Mucosa of gallbladder (tissue), 1 donor: ENCODE measurements around the gene ATP8A2. TPM values are rescaled to one million over a fixed set of nuclear protein-coding genes. Genes with fewer than 3 reads are reported as not detected.
"Not testable (repeated sequence)": the region's sequence is repeated elsewhere in the genome, so short reads cannot be mapped to it uniquely, and the experiment has no call there.

Experiments
- DNase-seq: peaks from one replicate; pipeline ENCODE4 v3.0.0-alpha.2; 2020; ENCODE audit warnings: low spot score
- total RNA-seq: library from RNA; stranded (reverse); gene quantifications from one replicate; pipeline ENCODE4 v1.2.1, GENCODE V29; 2021
- donor health status: DM: no; HTN: no; CAD: no.

Gene ATP8A2
- total RNA-seq, 1 donor from 2014 or later: 0.29 TPM

DNA sequence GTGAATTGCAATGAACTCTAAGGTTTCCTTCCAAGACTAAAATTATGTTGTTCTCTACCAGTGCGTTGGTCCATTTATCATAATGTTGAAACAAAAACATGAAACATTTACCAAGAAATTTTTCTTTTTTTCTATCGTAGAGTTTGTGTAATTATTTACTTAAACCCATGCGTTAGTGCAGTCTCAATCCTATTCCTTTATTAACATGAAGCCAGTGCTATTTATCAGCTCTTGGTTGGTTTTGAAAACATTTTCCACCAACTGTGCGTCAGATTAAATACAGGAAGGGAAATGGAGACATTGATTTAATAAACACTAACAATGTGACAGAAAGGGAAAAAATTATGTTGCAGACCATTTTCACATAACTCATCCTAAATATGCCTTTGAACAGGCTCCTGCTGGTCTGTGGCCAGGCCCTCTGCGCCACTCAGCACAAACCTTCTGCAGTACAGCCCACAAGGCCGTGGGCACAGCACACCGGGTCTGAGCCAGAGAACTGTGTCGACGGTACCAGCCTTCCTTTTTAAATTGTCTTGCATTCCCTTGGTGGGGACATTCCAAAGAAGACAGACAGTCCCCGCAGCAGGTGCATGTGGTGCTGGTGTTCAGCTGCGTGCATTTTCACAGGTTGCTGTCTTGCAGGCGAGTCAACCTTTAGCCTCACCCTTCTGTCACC lies 544.2 kb downstream of the ATP8A2 start:
- DNase-seq: no peak

GRCh38 chr13:25920277-25920676 lies 548.5 kb downstream of the ATP8A2 start:
- no peak for DNase-seq

DNA sequence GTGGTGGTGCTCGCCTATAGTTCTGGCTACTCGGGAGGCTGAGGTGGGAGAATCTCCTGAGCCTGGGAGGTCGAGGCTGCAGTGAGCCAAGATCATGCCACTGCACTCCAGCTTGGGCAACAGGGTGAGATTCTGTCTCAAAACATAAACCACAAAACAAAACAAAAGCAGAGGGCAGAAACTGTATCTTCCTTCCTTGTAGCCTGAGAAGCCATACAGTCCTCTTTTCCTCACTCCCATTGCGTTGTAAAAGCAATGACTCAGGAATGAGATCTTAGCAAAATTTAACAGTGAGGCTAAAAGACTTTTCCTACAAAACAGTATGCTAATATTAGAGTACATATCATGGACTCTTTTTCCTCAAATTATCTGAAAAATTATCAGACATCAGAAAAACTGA lies 549.2 kb downstream of the ATP8A2 start:
- no peak for DNase-seq

DNA sequence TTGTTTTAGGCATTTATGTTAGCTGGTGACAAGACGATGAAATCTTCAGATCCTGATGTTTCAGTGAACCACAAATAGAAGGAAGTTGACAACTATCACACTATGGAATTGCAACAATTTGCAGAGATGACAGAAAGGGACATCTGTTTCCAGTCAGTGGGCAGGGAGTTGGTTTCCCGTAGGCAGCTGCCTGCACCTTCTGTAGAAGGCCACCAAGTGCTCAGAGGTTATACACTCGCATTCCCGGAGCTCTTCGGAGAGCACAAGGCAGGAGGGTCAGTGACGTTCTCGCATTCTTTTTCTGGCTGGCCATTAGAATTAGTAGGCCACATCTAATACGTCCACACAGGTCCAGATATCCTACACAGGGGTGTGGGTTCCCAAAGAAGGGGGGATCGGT lies 550.6 kb downstream of the ATP8A2 start:
- DNase-seq: no peak

DNA sequence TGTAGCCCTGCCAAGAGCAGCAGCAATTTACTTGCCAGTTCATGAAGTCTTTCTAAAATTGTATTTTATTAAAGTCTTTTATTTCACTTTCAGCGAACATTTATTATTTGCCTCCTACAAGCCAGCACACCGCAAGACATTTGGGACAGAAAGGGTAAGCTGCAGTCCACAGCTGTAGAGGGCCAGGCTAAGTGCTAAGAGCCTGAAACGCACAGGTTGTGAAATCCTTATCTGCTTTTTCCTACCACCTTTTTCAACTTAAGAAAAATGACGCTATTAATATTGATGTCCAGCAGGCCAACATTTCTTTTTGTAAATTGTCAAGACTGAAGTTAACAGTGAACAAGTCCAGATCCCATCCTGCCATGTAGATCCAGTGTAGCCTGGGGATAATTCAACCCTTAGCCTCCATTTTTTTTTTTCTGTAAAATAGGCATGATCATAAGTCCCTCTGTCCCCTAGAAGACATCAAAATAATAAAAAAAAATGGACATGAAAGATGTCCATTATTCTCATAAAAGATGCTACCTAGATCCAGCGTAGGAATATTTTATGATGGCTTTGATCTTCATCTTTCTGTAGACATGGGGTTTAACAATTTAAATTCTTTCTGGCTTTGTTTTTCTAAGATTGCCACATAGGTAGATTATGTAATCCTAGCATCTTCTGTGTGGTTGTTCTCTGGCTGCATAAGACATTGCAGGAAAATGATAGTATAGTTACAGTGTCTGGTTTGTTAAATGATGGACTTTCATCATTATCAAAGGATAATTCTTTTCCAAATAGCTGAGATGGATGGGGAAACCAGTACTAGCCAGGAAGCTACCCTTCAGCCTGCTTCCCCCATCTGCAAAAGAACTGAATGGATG lies 551.7 kb downstream of the ATP8A2 start:
- DNase-seq: no peak

GRCh38 chr13:25927363-25927762 lies 555.6 kb downstream of the ATP8A2 start:
- DNase-seq: no peak

DNA sequence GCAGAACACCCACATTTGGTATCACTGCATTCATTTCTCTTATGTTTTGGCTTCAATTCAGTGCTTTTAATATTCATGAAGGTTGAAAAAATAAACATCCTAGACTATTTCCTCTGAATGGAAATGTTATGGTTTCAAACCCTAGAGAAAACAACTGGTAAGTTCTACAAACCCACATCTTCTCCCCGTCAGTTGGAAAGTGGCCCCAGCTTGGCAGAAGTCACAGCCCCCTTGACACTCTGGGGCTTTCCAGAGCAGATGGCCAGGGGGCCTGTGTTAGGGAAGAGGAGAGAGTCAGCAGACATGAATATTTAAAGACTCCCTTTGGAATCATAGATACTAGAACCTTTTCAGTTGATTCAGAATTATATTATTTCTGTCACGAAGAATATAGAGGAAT lies 556.2 kb downstream of the ATP8A2 start:
- DNase-seq: no peak

GRCh38 chr13:25928941-25929505 lies 557.2 kb downstream of the ATP8A2 start:
- no peak for DNase-seq

DNA sequence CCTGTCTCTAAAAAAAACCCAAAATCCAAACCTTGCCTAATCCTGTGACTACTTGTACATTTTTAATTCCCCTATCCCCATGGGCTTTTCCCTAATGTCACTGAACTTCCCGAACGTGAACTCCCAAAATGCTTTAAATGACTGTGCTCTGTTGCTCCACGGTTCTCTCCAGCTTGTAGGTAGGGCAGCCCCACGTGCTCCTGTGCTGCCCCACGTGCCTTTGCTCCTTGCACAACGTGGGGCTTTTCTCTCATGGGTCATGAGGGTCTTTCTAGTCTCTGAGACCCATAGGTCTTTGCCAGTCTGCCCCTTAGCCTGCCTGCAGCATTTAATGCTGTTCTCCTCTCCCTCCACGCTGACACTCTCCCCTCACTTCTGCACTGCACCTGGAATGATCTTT lies 558.0 kb downstream of the ATP8A2 start:
- no peak for DNase-seq

DNA sequence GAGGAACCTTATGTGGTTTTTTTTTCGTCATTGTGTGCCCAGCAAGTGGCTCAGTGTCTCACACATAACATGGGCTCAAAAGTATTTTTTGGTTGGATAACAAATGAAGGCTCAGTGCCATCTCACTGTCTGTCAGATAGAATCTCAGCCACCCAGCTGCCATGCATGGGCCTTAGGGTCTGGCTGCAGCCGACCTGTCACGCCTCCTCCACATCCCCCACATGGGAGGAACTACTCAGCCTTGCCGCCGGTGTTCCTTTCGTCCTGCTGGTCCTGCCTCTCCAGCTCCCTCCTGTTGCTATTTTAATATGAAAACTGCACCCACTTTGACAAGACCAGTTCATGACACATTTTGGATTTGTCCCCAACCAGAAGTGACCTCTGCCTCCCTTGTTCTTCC lies 558.9 kb downstream of the ATP8A2 start:
- no peak for DNase-seq

DNA sequence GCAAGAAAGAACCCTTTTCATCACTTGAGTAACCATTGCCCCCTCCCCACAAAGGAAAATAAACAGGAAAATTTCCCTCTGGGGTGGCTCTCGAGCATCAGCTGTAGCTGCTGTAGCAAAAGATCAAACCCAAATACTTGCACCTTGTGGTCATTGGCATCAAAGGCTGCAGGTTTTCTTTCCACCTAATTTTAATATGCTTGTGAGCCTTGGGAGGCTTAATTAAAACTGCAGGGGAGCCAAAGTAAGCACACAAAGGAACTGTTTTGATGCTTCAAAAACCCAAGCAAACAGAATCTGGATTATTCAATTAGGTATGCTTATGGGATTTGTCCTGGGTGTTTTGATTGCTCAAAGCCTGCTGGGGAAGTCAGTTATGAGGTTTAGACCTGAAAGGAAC lies 560.6 kb downstream of the ATP8A2 start:
- DNase-seq: no peak

DNA sequence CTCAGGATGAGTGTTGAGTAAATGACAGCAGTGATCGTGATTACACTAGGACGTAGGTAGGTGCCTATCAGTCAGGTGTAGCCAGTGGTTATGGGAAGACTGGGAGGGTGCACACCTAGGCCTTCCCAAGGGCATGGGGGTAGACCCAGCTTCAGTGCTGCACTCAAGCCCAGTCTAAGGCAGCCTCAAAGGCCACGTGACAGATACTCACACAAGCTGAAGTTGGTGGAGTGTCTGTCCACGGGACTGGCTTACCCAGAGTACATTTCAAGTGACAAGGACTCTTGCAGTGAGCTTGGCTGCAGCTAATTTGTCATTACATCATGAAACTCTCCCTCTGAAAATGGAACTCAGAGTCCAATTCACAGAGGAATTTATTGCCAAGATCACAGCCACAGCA lies 561.7 kb downstream of the ATP8A2 start:
- no peak for DNase-seq

DNA sequence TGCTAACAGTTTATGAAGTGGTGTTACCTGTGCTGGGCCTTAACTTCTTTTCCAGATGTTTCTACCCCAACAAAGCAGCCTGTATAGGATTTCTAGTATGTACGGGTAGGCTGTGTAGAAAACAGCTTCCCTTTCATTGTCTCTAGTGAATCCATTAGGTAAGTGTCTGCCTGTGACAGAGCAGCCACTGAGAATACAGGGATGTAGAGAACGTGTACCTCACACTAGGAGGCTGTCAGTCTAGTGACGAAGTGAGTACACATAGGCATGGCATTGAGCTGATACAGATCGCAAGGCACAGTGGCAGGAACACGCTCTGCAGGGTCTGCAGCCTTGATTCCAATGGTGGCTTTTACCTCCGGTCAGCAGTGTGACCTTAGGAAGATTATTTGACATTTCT lies 562.4 kb downstream of the ATP8A2 start:
- DNase-seq: no peak

DNA sequence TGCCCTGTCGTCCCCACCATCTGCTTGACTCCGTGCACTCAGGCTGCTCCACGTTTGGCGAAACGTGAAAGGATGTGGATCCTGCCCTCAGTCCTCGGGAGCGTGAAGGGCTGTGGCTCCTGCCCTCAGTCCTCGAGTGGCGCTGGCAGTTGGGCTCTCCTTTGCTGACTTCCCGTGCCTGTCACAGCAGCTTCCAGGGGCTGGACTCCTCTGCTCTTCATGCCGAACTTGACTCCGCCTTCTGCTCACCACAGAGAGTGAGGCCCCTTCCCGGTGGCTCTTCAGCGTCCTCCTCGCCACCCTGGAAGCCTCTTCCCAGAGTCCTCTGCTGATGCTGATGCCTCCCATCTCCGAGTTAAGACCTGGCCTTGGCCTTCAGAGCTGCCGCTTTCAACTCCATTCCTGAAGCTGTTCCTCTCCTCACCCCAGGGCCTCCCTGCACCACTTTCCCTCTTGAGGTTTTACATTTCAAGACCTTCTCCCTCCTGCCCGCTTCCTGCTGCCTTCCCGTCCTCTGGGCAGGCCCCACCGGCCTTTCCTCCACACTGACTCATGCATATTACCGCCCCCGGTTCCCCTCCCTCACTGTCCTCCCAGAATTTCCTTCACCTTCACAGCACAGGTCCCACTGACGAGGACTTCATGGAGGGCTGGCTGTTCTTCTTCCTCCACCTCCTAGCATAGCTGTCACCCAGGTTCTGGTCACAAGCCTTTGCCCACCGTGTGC lies 568.4 kb downstream of the ATP8A2 start:
- DNase-seq: no peak

- no peak for DNase-seq
Measured at GRCh38 chr13:25943081-25943480, 571.3 kb downstream of the ATP8A2 start.

- no peak for DNase-seq
Measured at GRCh38 chr13:25943658-25944057, 571.9 kb downstream of the ATP8A2 start.

DNA sequence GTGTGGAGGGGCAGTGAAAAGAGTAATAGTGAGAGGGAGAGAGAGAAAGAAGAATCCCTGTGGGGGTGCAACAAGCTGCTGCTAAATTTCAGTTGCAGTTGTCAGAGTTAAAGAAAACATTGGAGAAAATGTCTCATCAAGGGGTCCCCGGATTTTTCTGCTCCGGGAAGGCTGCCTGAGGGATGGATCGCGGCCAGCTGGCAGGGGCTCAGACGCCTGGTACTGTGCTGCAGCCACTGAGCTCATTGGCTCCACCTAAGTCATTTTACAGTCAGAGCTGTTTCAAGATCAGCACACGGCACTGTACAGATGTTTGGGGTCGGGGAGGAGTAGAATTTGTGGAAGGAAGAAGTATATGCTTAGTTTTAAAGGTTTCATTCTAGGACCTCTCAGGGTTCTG lies 573.8 kb downstream of the ATP8A2 start:
- no peak for DNase-seq

DNA sequence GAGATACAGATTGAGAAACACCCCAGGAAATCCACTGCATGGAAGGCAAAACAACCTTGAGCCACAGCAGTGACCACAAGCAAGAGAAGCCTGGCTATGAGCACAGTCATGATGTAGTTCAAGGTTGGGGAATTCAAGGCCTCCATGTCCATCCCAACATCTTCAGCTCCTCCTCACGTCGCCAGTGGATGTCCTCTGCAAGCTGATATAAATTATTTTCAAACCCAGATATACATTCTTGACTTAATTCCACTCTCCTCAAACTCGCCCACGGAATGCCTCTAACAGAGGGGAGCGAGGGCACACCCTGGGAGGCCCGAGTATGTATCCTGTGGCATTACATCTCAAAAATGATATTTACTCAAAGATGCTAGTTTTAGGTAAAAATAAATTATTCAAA lies 574.5 kb downstream of the ATP8A2 start:
- DNase-seq: no peak

- DNase-seq: no peak
Measured at GRCh38 chr13:25948910-25949309, 577.1 kb downstream of the ATP8A2 start.

DNA sequence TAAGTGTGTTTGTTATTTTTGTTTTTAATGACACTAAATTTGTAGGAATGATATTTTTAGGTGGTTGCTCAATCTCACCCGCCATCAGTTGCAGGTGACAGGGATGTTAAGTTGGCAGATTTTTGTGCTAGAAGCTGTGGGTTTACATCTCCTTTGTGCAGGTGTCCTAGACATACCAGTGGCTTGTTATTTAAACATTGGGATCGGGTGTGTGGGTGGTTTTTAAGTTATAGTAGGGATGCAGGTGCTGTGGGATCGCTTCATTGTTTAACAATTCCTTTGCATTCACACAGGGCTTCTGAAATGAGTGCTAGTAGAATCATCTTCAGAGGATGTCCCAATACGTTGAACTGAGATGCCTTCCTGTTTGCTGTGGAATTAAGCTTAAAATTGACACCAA lies 580.1 kb downstream of the ATP8A2 start:
- DNase-seq: no peak

DNA sequence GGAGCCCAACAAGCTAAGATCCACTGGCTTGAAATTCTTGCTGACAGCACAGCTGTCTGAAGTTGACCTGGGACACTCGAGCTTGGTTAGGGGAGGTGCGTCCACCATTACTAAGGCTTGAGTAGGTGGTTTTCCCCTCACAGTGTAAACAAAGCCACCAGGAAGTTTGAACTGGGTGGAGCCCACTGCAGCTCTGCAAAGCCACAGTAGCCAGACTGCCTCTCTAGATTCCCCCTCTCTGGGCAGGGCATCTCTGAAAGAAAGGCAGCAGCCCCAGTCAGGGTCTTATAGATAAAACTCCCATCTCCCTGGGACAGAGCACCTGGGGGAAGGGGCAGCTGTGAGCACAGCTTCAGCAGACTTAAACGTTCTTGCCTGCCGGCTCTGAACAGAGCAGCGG lies 582.3 kb downstream of the ATP8A2 start:
- DNase-seq: not testable (repeated sequence)

GRCh38 chr13:25954943-25955342 lies 583.2 kb downstream of the ATP8A2 start:
- DNase-seq: not testable (repeated sequence)
